Nephron (organoid): ENCODE results near the gene SYNDIG1.

Source experiments
- H3K27ac Mint-ChIP-seq, 3 experiments: 2 replicates each; pipeline ENCODE4 v1.8.0; 2020; ENCODE audit warnings: mixed read lengths in 3 of 3, mild to moderate bottlenecking in 2 of 3, moderate library complexity in 1 of 3
- H3K27me3 Mint-ChIP-seq: 2 replicates; pipeline ENCODE4 v1.8.0; 2021; ENCODE audit warnings: low read depth, mild to moderate bottlenecking, moderate library complexity, mixed read lengths
- H3K36me3 Mint-ChIP-seq: 2 replicates; pipeline ENCODE4 v1.8.0; 2020; ENCODE audit warnings: low read depth, mixed read lengths
- H3K4me1 Mint-ChIP-seq: 2 replicates; pipeline ENCODE4 v1.8.0; 2020; ENCODE audit warnings: mixed read lengths
- H3K4me3 Mint-ChIP-seq, 3 experiments: 2 replicates each; pipeline ENCODE4 v1.8.0; 2020; ENCODE audit warnings: mild to moderate bottlenecking in 3 of 3, mixed read lengths in 3 of 3, moderate library complexity in 2 of 3
- H3K9me3 Mint-ChIP-seq: 2 replicates; pipeline ENCODE4 v1.8.0; 2020; ENCODE audit warnings: mixed read lengths
- TF ChIP-seq, protein P1 (sequence below), 3 experiments: fragments of 200-600 bp; sonication (generic); IDR thresholded peaks; one replicate each; pipeline ENCODE4 v1.5.0; 2021; ENCODE audit warnings: antibody characterized with exemption in 3 of 3; ENCODE audit not compliant: unreplicated experiment in 3 of 3

The SYNDIG1 gene

GRCh38 chr20:24584078-24584477 lies 114.6 kb downstream of the SYNDIG1 start:
- Mint-ChIP-seq H3K27me3 (peaks cover 14% of the 10 kb centered on the region), H3K36me3 (no peaks in the 10 kb centered on the region), H3K4me3 (no peak overlapping the region), H3K9me3 (no peaks in the 10 kb centered on the region), H3K4me1 (peaks cover 11% of the 10 kb centered on the region), H3K27ac (no peak overlapping the region)
- TF ChIP-seq, protein P1, sequence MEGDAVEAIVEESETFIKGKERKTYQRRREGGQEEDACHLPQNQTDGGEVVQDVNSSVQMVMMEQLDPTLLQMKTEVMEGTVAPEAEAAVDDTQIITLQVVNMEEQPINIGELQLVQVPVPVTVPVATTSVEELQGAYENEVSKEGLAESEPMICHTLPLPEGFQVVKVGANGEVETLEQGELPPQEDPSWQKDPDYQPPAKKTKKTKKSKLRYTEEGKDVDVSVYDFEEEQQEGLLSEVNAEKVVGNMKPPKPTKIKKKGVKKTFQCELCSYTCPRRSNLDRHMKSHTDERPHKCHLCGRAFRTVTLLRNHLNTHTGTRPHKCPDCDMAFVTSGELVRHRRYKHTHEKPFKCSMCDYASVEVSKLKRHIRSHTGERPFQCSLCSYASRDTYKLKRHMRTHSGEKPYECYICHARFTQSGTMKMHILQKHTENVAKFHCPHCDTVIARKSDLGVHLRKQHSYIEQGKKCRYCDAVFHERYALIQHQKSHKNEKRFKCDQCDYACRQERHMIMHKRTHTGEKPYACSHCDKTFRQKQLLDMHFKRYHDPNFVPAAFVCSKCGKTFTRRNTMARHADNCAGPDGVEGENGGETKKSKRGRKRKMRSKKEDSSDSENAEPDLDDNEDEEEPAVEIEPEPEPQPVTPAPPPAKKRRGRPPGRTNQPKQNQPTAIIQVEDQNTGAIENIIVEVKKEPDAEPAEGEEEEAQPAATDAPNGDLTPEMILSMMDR (IDR thresholded peaks at IDR 0.05; ENCODE audit: unreplicated experiment in 3 of 3): no peak

GRCh38 chr20:24584538-24585356 lies 115.3 kb downstream of the SYNDIG1 start:
- no peak overlapping the region for H3K4me3 Mint-ChIP-seq
- no peak overlapping the region for H3K27ac Mint-ChIP-seq

GRCh38 chr20:24585796-24586522 lies 116.5 kb downstream of the SYNDIG1 start:
- Mint-ChIP-seq H3K9me3 (no peaks in the 10 kb centered on the region), H3K4me1 (peaks cover 6% of the 10 kb centered on the region), H3K27ac (no peak overlapping the region), H3K27me3 (peaks cover 13% of the 10 kb centered on the region), H3K36me3 (no peaks in the 10 kb centered on the region), H3K4me3 (no peak overlapping the region)
- TF ChIP-seq, protein P1 (IDR thresholded peaks at IDR 0.05; ENCODE audit: unreplicated experiment in 3 of 3): no peak

More at GRCh38 chr20:24584538-24585356, 115.3 kb downstream of the SYNDIG1 start:
- Mint-ChIP-seq H3K27me3 (peaks cover 10% of the 10 kb centered on the region), H3K9me3 (no peaks in the 10 kb centered on the region), H3K36me3 (no peaks in the 10 kb centered on the region), H3K4me1 (peaks cover 11% of the 10 kb centered on the region)
- TF ChIP-seq, protein P1 (IDR thresholded peaks at IDR 0.05; ENCODE audit: unreplicated experiment in 3 of 3): no peak

GRCh38 chr20:24586523-24586840 lies 117.1 kb downstream of the SYNDIG1 start:
- Mint-ChIP-seq H3K27me3 (peaks cover 13% of the 10 kb centered on the region), H3K27ac (no peak overlapping the region), H3K36me3 (no peaks in the 10 kb centered on the region), H3K4me1 (peaks cover 6% of the 10 kb centered on the region), H3K4me3 (no peak overlapping the region), H3K9me3 (no peaks in the 10 kb centered on the region)
- TF ChIP-seq, protein P1 (IDR thresholded peaks at IDR 0.05; ENCODE audit: unreplicated experiment in 3 of 3): no peak

DNA sequence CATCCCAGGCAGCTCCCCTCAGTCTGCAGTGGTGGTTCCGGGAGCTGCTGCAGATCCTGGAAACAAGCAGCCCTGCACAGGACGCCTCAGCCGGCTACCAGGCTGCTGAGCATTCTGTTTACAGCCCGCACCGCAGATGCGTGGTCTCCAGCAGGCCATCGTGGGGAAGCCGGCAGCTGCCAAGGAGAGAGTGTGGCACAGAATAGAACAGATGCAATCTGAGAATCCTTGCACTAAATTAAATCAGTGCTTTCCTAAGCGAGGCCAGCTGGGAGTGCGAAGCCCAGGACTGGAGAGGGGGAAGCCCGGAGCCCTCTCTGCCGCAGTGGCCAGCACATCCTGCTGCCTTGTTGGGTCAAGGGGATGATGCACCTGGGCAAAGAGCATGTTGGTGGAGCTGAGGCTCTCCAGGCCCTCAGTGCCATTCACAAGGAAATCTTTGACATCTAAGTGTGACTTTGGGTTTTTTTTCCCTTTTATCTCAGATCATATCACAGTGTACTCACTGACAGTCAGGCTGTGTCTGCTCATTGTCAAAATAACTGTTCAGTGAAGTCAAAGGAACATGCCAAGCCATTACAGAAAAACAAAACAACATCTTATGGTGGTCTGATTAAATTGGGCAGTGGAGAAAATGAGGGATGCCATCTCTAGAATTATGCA lies 118.1 kb downstream of the SYNDIG1 start:
- H3K4me1 Mint-ChIP-seq: peaks cover 6% of the 10 kb centered on the region
- no peaks in the 10 kb centered on the region for H3K36me3 Mint-ChIP-seq
- H3K4me3 Mint-ChIP-seq: no peak overlapping the region
- H3K27ac Mint-ChIP-seq: no peak overlapping the region
- peaks cover 13% of the 10 kb centered on the region for H3K27me3 Mint-ChIP-seq
- TF ChIP-seq, protein P1 (IDR thresholded peaks at IDR 0.05; ENCODE audit: unreplicated experiment in 3 of 3): no peak
- no peaks in the 10 kb centered on the region for H3K9me3 Mint-ChIP-seq
